SK-N-SH (cell line): ENCODE results near the gene ATPAF2. TPM values are rescaled to one million over a fixed set of nuclear protein-coding genes. Genes with fewer than 3 reads are reported as not detected.

ENCODE experiments used
- CTCF ChIA-PET: fragments of 300-600, 350-600 bp; formaldehyde crosslinking; extraction: SDS; loops from one replicate; lab custom pipeline; 2021; lab: Yijun Ruan, JAX
- POLR2A ChIA-PET: fragments of 350-600 bp; sonication (Branson Sonifier 250); formaldehyde crosslinking; extraction: SDS; loops from one replicate; lab custom pipeline; 2020; ENCODE audit warnings: antibody characterized with exemption, inconsistent platforms; lab: Yijun Ruan, JAX
- DNase-seq: peaks from one replicate; pipeline ENCODE4 v3.0.0; 2012
- H2AFZ ChIP-seq: fragments of 200-600 bp; sonication (generic); 2 replicates; pipeline ENCODE4 v1.8.1; 2016; ENCODE audit warnings: antibody characterized with exemption, mild to moderate bottlenecking, low read depth
- H3F3A ChIP-seq: fragments of 200-600 bp; sonication (generic); replicated peaks from 2 replicates; pipeline ENCODE3; 2016; ENCODE audit warnings: antibody characterized with exemption, mild to moderate bottlenecking; ENCODE audit not compliant: insufficient read depth
- H3K27ac ChIP-seq, 2 experiments: fragments of 200-500 bp in 1 of 2; fragments of 200-600 bp in 1 of 2; sonication (Bioruptor generic) in 1 of 2; sonication (generic), shearing (Covaris generic) in 1 of 2; 2 replicates each; pipeline versions ENCODE4 v1.5.1 to v1.6.1; 2014 to 2016; ENCODE audit warnings: low read depth in 2 of 2, inconsistent platforms in 1 of 2, low read length in 1 of 2, mild to moderate bottlenecking in 1 of 2, mixed read lengths in 1 of 2
- H3K27me3 ChIP-seq: fragments of 200-600 bp; sonication (generic), shearing (Covaris generic); 2 replicates; pipeline ENCODE4 v1.6.1; 2016; ENCODE audit warnings: mixed run types; ENCODE audit not compliant: insufficient read depth
- H3K36me3 ChIP-seq, 2 experiments: fragments of 200-500 bp in 1 of 2; fragments of 200-600 bp in 1 of 2; sonication (Bioruptor generic) in 1 of 2; sonication (generic) in 1 of 2; replicated peaks in 1 of 2; 2 replicates each; pipeline versions ENCODE3 to v1.5.1; 2014 to 2016; ENCODE audit warnings: low read length in 1 of 2, mild to moderate bottlenecking in 1 of 2; ENCODE audit not compliant: insufficient read depth in 2 of 2, control insufficient read depth in 1 of 2
- H3K4me1 ChIP-seq, 2 experiments: fragments of 200-500 bp in 1 of 2; fragments of 200-600 bp in 1 of 2; sonication (Bioruptor generic) in 1 of 2; sonication (generic), shearing (Covaris generic) in 1 of 2; 2 replicates each; pipeline versions ENCODE4 v1.5.1 to v1.6.1; 2014 to 2016; ENCODE audit warnings: low read depth in 1 of 2, low read length in 1 of 2, mixed run types in 1 of 2; ENCODE audit not compliant: insufficient read depth in 2 of 2, control insufficient read depth in 1 of 2
- H3K4me2 ChIP-seq: fragments of 200-600 bp; sonication (generic), shearing (Covaris generic); 2 replicates; pipeline ENCODE4 v1.6.1; 2017; ENCODE audit warnings: mixed run types
- H3K4me3 ChIP-seq, 2 experiments: fragments of 200-500 bp in 1 of 2; fragments of 200-600 bp in 1 of 2; sonication (Bioruptor generic) in 1 of 2; sonication (generic), shearing (Covaris generic) in 1 of 2; 2 replicates each; pipeline versions ENCODE4 v1.5.1 to v1.8.1; 2014 to 2016; ENCODE audit warnings: low read depth in 2 of 2, inconsistent platforms in 1 of 2, low read length in 1 of 2, mild to moderate bottlenecking in 1 of 2, mixed read lengths in 1 of 2, moderate library complexity in 1 of 2
- H3K79me2 ChIP-seq: fragments of 200-600 bp; sonication (generic); 2 replicates; pipeline ENCODE4 v1.8.1; 2017; ENCODE audit warnings: mild to moderate bottlenecking; ENCODE audit not compliant: insufficient read depth
- H3K9ac ChIP-seq: fragments of 200-600 bp; sonication (generic); 2 replicates; pipeline ENCODE4 v1.6.1; 2017; ENCODE audit warnings: mixed run types
- H3K9me2 ChIP-seq: fragments of 200-600 bp; sonication (generic); 2 replicates; pipeline ENCODE4 v1.6.1; 2017; ENCODE audit warnings: mixed run types
- H3K9me3 ChIP-seq: fragments of 200-600 bp; sonication (generic); 2 replicates; pipeline ENCODE4 v1.6.1; 2017; ENCODE audit warnings: mixed run types, mild to moderate bottlenecking, moderate library complexity
- H4K20me1 ChIP-seq: fragments of 200-600 bp; sonication (generic); 2 replicates; pipeline ENCODE4 v1.6.1; 2017; ENCODE audit warnings: mild to moderate bottlenecking, mixed run types; ENCODE audit not compliant: insufficient read depth
- EP300 ChIP-seq, 2 experiments: IDR thresholded peaks; 2 replicates each; pipeline versions ENCODE4 v1.4.0 to v1.6.1; 2012; ENCODE audit warnings: borderline replicate concordance in 1 of 2, low read depth in 1 of 2, low read length in 1 of 2
- GATA2 ChIP-seq: sonication (generic); formaldehyde crosslinking; IDR thresholded peaks from 2 replicates; pipeline ENCODE4 v1.5.0; 2020; ENCODE audit warnings: mild to moderate bottlenecking, missing genetic modification reagents
- JUND ChIP-seq: IDR thresholded peaks from 2 replicates; pipeline ENCODE4 v1.4.0; 2012
- MXI1 ChIP-seq: IDR thresholded peaks from 2 replicates; pipeline ENCODE4 v1.6.1; 2012; ENCODE audit warnings: mild to moderate bottlenecking, low read depth, low read length, improper control_type of control experiment
- RCOR1 ChIP-seq: fragments of 150-350 bp; IDR thresholded peaks from 2 replicates; pipeline ENCODE4 v1.6.1; 2017; ENCODE audit warnings: antibody characterized with exemption, low read length
- RFX5 ChIP-seq: IDR thresholded peaks from 2 replicates; pipeline ENCODE4 v1.6.1; 2012; ENCODE audit warnings: mild to moderate bottlenecking, improper control_type of control experiment, low read length
- RXRA ChIP-seq: IDR thresholded peaks from 2 replicates; pipeline ENCODE4 v1.4.0; 2012; ENCODE audit warnings: low read depth, mild to moderate bottlenecking, borderline replicate concordance
- WGBS: methylation state at CpG from one replicate; pipeline ENCODE4 v1.1.6; 2017; ENCODE audit warnings: low lambda C conversion rate; 5-methylcytosine and 5-hydroxymethylcytosine counted together
- polyA plus RNA-seq, 3 experiments: library from polyadenylated mRNA; depleted of rRNA; stranded (reverse); fragments of >200 nt; gene quantifications; 2 replicates each; pipeline ENCODE4 v1.2.3, GENCODE V29; 2012
- TF ChIP-seq, protein P1 (sequence below): fragments of 150-350 bp; IDR thresholded peaks from 2 replicates; pipeline ENCODE4 v1.6.1; 2017; ENCODE audit warnings: antibody characterized with exemption, low read length, low read depth, borderline replicate concordance
- TF ChIP-seq, protein P2 (sequence below): fragments of 200-600 bp; sonication (generic); IDR thresholded peaks from 2 replicates; pipeline ENCODE4 v1.6.1; 2017; ENCODE audit warnings: antibody characterized with exemption, mild to moderate bottlenecking, moderate library complexity
- TF ChIP-seq, protein P3 (sequence below): IDR thresholded peaks from 2 replicates; pipeline ENCODE4 v1.4.0; 2012; ENCODE audit warnings: low read depth

The ATPAF2 gene
- polyA plus RNA-seq, 1 of the 3 experiments (the other 2 are of a cell fraction) = 20.8 TPM

DNA sequence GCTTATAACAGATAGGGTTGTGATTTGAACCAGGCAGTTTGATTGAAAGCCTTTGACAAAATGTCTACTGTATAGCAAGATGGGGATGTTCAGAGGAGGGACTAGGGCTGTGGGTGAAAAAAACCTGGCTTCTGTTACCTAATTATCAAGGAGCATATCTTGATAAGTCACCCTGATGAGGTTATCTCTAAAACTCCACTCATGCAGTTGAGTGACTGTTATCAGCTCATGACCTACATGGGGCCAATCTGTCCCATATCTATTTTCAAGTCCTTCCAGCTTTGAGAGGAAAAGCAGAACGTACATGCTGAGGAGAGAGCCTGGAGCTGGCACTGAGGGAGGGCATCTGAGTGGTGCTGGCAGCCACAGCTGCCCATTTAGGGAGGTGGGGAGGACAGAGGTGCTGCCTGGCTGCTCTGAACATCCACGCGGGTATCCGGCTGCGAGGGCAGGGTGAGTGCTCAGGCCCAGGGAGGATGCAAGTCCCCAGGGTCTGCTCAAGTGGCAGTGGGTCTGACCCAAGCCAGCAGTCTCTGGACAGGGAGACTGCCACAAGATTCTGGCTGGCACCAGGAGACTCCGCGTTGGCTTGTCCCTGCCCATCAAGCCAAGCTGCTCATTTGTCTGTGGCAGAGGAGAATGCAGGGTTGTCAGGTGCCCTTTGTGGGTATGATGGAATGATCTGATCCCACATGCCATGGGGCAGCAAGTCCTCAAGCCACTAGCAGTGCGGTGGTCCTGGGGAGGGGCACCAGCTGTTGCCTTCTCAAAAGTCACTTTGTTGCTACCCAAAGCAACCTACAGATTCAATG is 29.2 kb downstream of the ATPAF2 start:
- peaks cover 5% of the 10 kb centered on the region for H3F3A ChIP-seq
- no peaks in the 10 kb centered on the region for H3K9me3 ChIP-seq
- H3K9ac ChIP-seq = no peak overlapping the region
- peaks cover 11 to 34% of the 10 kb centered on the region in 2 experiments; a peak in 3 of 4 replicates for H3K4me1 ChIP-seq
- no peaks in the 10 kb centered on the region for H3K79me2 ChIP-seq
- no peak overlapping the region for H3K4me3 ChIP-seq
- TF ChIP-seq GATA2 (CRISPR knock-in tag) (peak; percentile 84), EP300 (IDR thresholded peaks at IDR 0.05; ENCODE audit: borderline replicate concordance in 1 of 2, low read depth in 1 of 2, low read length in 1 of 2) (peak in 1 of 2 experiments; percentile 84; a peak in 2 of 4 replicates), JUND (no peak), RFX5 (no peak), MXI1 (no peak), RXRA (no peak), RCOR1 (peak; percentile 72; the same call in 1 of the 2 replicates)
- TF ChIP-seq, protein P1, sequence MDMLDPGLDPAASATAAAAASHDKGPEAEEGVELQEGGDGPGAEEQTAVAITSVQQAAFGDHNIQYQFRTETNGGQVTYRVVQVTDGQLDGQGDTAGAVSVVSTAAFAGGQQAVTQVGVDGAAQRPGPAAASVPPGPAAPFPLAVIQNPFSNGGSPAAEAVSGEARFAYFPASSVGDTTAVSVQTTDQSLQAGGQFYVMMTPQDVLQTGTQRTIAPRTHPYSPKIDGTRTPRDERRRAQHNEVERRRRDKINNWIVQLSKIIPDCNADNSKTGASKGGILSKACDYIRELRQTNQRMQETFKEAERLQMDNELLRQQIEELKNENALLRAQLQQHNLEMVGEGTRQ = no peak
- TF ChIP-seq, protein P2, sequence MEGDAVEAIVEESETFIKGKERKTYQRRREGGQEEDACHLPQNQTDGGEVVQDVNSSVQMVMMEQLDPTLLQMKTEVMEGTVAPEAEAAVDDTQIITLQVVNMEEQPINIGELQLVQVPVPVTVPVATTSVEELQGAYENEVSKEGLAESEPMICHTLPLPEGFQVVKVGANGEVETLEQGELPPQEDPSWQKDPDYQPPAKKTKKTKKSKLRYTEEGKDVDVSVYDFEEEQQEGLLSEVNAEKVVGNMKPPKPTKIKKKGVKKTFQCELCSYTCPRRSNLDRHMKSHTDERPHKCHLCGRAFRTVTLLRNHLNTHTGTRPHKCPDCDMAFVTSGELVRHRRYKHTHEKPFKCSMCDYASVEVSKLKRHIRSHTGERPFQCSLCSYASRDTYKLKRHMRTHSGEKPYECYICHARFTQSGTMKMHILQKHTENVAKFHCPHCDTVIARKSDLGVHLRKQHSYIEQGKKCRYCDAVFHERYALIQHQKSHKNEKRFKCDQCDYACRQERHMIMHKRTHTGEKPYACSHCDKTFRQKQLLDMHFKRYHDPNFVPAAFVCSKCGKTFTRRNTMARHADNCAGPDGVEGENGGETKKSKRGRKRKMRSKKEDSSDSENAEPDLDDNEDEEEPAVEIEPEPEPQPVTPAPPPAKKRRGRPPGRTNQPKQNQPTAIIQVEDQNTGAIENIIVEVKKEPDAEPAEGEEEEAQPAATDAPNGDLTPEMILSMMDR = no peak
- TF ChIP-seq, protein P3, sequence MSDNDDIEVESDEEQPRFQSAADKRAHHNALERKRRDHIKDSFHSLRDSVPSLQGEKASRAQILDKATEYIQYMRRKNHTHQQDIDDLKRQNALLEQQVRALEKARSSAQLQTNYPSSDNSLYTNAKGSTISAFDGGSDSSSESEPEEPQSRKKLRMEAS = no peak
- DNase-seq = peak; percentile 66
- H3K27me3 ChIP-seq = no peaks in the 10 kb centered on the region
- no peak overlapping the region for H3K4me2 ChIP-seq
- no peak overlapping the region for H2AFZ ChIP-seq
- H3K36me3 ChIP-seq = no peaks in the 10 kb centered on the region
- peak overlapping the region; percentile 27 to 77; a peak in 3 of 4 replicates for H3K27ac ChIP-seq
- WGBS = 83% methylated on average over 2 of the region's 8 CpGs
- ChIA-PET POLR2A (interaction anchor here (2.6 kb wide), 1 partner anchor 16 kb away, joined by 8 read pairs; no protein-coding TSS in a partner anchor), CTCF (interaction anchor here (0.8 to 3.1 kb wide), 4 partner anchors 11 to 24 kb away, joined by 3 to 18 read pairs (median 7); no protein-coding TSS in a partner anchor)
- H3K9me2 ChIP-seq = no peaks in the 10 kb centered on the region
- no peaks in the 10 kb centered on the region for H4K20me1 ChIP-seq
